SU-DHL-6 (cell line): Measurements from ENCODE around the gene LRRTM4.

Source experiments
- CTCF ChIP-seq: fragments of 200-600 bp; sonication (generic); IDR thresholded peaks from one replicate; pipeline ENCODE4 v1.5.1; 2017; ENCODE audit warnings: antibody characterized with exemption, mild to moderate bottlenecking, low read length, moderate library complexity; ENCODE audit not compliant: insufficient read depth, poor library complexity, severe bottlenecking
- EZH2phosphoT487 ChIP-seq: fragments of 200-600 bp; sonication (generic), shearing (Covaris generic); conservative IDR thresholded peaks from 2 replicates; pipeline ENCODE4 v1.6.1; 2018; ENCODE audit warnings: mild to moderate bottlenecking, antibody characterized with exemption, low read length, moderate library complexity, mixed read lengths

DNA sequence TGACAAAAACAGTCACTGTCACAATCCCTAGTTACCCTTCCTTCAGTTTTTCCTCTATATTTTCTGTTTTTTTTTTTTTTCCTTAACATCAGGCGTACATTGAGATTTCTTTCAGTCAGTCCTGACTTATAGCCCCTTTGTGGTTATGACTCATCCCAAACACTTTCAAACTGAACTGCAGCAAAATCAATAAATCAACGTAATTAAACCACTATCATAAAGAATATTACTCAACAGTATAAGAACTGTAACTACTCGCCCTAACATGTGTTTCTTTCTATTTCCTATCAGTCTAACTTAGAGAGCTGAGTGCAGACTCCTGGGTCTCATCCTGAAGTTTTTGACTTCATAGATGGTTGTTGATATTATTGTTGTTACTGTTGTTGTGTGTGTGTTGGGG is 523.5 kb downstream of the LRRTM4 start:
- TF ChIP-seq EZH2phosphoT487 (no peak), CTCF (no peak)
